ENCODE data around the gene ABCB7. TPM values are rescaled to one million over a fixed set of nuclear protein-coding genes. Genes with fewer than 3 reads are reported as not detected.
"Not testable (repeated sequence)": the region's sequence is repeated elsewhere in the genome, so short reads cannot be mapped to it uniquely, and the experiment has no call there.

ABCB7 gene
- total RNA-seq, 1 experiment from 2014 or later: 24.3 TPM

DNA sequence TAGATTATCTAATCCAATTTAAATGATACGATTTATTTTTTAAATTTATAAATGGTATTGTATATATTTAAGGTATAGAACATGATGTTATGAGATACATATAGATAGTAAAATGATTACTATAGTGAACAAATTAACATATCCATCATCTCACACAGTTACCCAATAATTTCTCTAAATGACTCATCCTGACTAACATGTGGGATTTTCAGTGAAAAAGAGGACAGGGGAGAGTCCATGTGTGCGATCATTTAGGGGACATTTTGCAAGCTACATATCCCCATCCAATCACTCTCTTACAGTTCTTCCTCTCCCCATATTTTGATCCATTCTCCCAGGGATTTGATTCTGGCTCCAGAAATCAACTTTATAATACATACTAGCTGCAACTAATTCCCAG is 88.2 kb downstream of the ABCB7 start:
- Histone ChIP-seq H3K4me3 (no peak overlapping the region), H3K9me3 (replicated peaks) (no peaks in the 10 kb centered on the region), H3K27me3 (replicated peaks) (no peaks in the 10 kb centered on the region), H3K27ac (no peak overlapping the region), H3K36me3 (no peaks in the 10 kb centered on the region; the same call in 1 of the 2 replicates), H3K4me1 (replicated peaks) (no peaks in the 10 kb centered on the region)
- no peak for DNase-seq (ENCODE audit: low read depth in 1 of 2, low spot score in 2 of 2)

DNA sequence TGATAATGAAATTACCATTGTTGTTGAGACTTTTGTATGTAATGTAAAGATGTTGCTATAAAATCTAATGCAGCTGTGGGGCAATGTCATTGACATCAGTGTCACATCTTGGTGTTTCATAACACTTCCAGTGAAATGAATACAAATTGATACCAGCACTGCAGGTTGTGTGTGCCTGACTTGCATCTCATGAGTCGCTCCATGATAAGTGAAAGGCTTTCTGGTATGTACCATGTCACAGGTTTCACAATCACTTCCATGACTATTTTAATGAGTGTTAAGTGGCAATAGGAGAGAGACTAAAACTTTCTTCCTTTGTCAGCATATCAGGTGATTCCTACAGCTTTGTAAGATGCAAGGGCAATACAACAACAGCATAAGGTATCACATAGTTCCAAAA is 94.4 kb downstream of the ABCB7 start:
- no peak overlapping the region for H3K4me3 ChIP-seq
- H3K4me1 ChIP-seq (replicated peaks): no peaks in the 10 kb centered on the region
- no peak overlapping the region for H3K27ac ChIP-seq
- no peaks in the 10 kb centered on the region for H3K9me3 ChIP-seq (replicated peaks)
- DNase-seq (ENCODE audit: low read depth in 1 of 2, low spot score in 2 of 2): no peak
- no peaks in the 10 kb centered on the region for H3K27me3 ChIP-seq (replicated peaks)
- H3K36me3 ChIP-seq: no peaks in the 10 kb centered on the region

DNA sequence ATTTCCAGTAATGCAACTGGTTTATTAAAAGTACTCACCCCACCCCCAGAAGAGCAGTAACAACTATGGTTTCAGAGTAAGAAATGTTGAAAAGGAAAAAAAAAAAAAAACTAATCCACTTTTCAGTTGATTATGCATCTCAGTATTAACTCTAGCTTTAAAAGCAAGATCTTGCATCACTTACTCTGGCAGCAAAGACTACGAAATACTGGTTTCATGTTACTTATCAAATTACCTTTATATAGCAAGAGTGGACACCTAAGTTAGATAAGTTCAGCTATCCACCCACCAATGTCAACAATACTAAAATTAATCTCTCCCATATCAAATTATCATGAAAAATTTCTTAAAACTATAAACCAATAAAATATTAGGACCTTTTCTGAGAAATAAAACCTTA is 105.0 kb downstream of the ABCB7 start:
- DNase-seq (ENCODE audit: low read depth in 1 of 2, low spot score in 2 of 2): no peak

DNA sequence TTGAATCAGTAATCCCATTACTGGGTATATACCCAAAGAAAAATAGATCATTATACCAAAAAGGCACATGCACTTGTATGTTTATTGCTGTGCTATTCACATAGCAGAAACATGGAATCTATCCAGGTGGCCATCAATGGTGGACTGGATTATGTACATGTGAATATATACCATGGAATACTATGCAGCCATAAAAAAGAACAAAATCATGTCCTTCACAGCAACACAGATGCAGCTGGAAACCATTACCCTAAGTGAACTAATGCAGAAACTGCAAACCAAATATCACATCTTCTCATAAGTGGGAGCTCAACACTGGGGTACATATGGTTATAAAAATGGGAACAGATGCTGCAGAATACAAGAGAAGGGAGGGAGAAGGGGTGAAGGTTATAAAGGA is 110.7 kb downstream of the ABCB7 start:
- Histone ChIP-seq H3K36me3 (no peaks in the 10 kb centered on the region), H3K27ac (no peak overlapping the region), H3K27me3 (replicated peaks) (no peaks in the 10 kb centered on the region), H3K9me3 (replicated peaks) (no peaks in the 10 kb centered on the region), H3K4me3 (no peak overlapping the region), H3K4me1 (replicated peaks) (no peaks in the 10 kb centered on the region)
- DNase-seq (ENCODE audit: low read depth in 1 of 2, low spot score in 2 of 2): no peak

More for the DNA sequence above, 105.0 kb downstream of the ABCB7 start:
- H3K27me3 ChIP-seq (replicated peaks): no peaks in the 10 kb centered on the region
- H3K27ac ChIP-seq: no peak overlapping the region
- H3K36me3 ChIP-seq: no peaks in the 10 kb centered on the region
- no peak overlapping the region for H3K4me3 ChIP-seq
- no peaks in the 10 kb centered on the region for H3K4me1 ChIP-seq (replicated peaks)
- H3K9me3 ChIP-seq (replicated peaks): no peaks in the 10 kb centered on the region

DNA sequence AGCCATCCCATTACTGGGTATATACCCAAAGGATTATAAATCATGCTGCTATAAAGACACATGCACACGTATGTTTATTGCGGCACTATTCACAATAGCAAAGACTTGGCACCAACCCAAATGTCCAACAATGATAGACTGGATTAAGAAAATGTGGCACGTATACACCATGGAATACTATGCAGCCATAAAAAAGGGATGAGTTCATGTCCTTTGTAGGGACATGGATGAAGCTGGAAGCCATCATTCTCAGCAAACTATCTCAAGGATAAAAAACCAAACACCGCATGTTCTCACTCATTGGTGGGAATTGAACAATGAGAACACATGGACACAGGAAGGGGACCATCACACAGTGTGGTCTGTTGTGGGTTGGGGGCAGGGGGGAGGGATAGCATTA is 111.9 kb downstream of the ABCB7 start:
- not testable (repeated sequence) for H3K4me3 ChIP-seq; DNase-seq (ENCODE audit: low read depth in 1 of 2, low spot score in 2 of 2); H3K27me3 ChIP-seq (replicated peaks)

DNA sequence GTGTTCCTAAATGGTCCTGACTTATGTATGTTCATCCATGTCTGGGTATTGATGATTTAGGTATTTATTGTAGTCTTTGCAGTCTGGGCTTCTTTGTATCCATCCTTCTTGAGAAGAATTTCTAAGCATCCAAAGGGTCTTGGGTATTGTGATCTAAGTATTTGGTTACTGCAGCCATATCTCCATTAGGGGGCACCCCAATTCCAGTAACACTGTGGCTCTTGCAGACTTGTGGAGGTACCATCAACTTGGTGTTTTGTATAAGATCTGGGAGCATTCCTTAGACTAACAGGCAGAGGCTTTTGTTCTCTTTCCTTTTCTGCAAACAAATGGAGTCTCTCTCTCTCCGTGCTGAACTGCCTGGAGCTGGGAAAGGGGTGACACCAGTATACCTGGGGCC is 117.2 kb downstream of the ABCB7 start:
- Histone ChIP-seq H3K36me3 (no peaks in the 10 kb centered on the region), H3K27me3 (replicated peaks) (no peaks in the 10 kb centered on the region), H3K9me3 (replicated peaks) (no peaks in the 10 kb centered on the region), H3K4me1 (replicated peaks) (no peaks in the 10 kb centered on the region), H3K4me3 (no peak overlapping the region), H3K27ac (no peak overlapping the region)
- no peak for DNase-seq (ENCODE audit: low read depth in 1 of 2, low spot score in 2 of 2)

More for the DNA sequence above, 111.9 kb downstream of the ABCB7 start:
- H3K27ac ChIP-seq; H3K36me3 ChIP-seq; H3K4me1 ChIP-seq (replicated peaks); H3K9me3 ChIP-seq (replicated peaks): not testable (repeated sequence)

Other genes with a start within 250 kb of the ABCB7 start
- gene NEXMIF, start 230.8 kb downstream of the ABCB7 start, total RNA-seq (2014; rRNA removed; shearing (Covaris generic)): not detected in 2 replicates
- gene UPRT, start 117.8 kb upstream of the ABCB7 start, total RNA-seq (2014; rRNA removed; shearing (Covaris generic)): 11.9 and 13.3 TPM in 2 replicates